Measurements from ENCODE around the gene TASOR2.

DNA sequence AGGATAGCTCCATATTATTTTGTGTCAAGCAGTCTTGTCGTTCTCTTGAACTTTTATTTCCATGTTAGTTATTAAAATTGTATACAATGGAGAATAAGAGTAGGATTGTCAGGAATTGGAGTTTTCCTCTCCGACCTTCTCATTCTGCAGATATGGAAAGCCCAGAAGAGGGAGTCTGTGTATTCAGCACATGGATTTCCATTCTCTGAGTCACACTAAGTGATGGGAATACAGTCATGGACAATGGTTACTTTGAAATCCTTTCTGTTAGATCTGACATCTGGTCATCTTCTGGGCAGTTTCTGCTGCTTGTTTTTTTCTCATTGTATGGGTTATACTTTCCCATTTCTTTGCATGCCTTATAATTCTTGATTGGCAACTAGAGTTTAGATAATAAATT is 5.0 kb upstream of the TASOR2 start:
- TF ChIP-seq EP300 (IDR thresholded peaks at IDR 0.05) = no peak
- TF ChIP-seq POLR2AphosphoS5 (IDR thresholded peaks at IDR 0.05) = no peak
- TF ChIP-seq, protein P1, sequence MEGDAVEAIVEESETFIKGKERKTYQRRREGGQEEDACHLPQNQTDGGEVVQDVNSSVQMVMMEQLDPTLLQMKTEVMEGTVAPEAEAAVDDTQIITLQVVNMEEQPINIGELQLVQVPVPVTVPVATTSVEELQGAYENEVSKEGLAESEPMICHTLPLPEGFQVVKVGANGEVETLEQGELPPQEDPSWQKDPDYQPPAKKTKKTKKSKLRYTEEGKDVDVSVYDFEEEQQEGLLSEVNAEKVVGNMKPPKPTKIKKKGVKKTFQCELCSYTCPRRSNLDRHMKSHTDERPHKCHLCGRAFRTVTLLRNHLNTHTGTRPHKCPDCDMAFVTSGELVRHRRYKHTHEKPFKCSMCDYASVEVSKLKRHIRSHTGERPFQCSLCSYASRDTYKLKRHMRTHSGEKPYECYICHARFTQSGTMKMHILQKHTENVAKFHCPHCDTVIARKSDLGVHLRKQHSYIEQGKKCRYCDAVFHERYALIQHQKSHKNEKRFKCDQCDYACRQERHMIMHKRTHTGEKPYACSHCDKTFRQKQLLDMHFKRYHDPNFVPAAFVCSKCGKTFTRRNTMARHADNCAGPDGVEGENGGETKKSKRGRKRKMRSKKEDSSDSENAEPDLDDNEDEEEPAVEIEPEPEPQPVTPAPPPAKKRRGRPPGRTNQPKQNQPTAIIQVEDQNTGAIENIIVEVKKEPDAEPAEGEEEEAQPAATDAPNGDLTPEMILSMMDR (IDR thresholded peaks at IDR 0.05) = no peak
- no peak for TF ChIP-seq POLR2A (IDR thresholded peaks at IDR 0.05)

All from stomach (tissue), 4 donors.